ENCODE data around the gene CATSPERB.

CATSPERB gene

DNA sequence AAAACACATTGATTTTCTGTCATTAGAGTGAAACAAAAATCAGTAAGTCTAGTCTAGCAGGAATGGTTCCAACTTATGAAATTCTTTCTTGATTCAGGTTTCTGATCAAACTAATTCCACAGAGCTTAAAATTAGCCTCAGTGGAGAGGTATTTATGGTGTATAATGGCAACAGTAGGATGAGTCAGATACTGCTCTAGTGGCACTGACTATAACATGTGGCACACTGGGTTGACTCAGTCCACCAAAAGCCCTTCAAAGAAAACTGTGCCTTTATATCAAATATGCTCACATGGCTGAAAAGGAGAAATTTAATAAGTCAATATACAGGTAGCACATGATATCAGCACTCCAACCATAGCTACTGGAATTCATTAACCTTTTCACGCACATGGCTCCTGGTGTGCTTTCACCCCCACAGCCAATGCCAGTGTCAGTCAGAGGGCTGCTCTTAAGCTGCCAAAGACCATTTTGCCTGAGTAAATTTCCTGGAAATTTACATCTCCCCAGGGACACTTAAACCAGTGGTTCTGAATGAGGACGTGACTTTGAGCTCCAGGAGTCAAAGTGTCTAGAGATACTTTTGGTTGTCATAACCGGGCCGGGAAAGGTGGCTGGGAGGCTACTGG, 21.7 kb upstream of the CATSPERB start:
- whole genome bisulfite sequencing = 62% methylated on average over 4 of the region's 4 CpGs

GRCh38 chr14:91752961-91753360, 21.1 kb upstream of the CATSPERB start:
- Histone ChIP-seq H3K27me3 (ENCODE audit: control insufficient read depth in 1 of 2, insufficient read depth in 1 of 2, low read length in 2 of 2) (no peaks in the 10 kb centered on the region), H2BK120ac (ENCODE audit: low read depth, low read length) (no peak overlapping the region), H3K9me3 (ENCODE audit: control insufficient read depth, low read length) (no peaks in the 10 kb centered on the region), H3K18ac (ENCODE audit: low read depth in 1 of 2, low read length in 2 of 2) (no peak overlapping the region), H3K23ac (ENCODE audit: low read length in 2 of 2) (no peak overlapping the region), H3K4me1 (ENCODE audit: control insufficient read depth, insufficient read depth, low read depth, low read length) (no peaks in the 10 kb centered on the region), H2AK5ac (ENCODE audit: low read length, severe bottlenecking) (no peak overlapping the region), H2BK12ac (ENCODE audit: low read length in 2 of 2) (no peak overlapping the region), H3K27ac (ENCODE audit: low read length, poor library complexity, severe bottlenecking) (no peak overlapping the region), H2BK5ac (ENCODE audit: low read depth, low read length, poor library complexity, severe bottlenecking) (no peak overlapping the region), H2AFZ (ENCODE audit: low read depth, low read length) (no peak overlapping the region), H4K91ac (ENCODE audit: low read length) (no peak overlapping the region), H3K4me2 (ENCODE audit: low read length, poor library complexity, severe bottlenecking) (no peak overlapping the region), H3K79me1 (replicated peaks; ENCODE audit: low read length, poor library complexity, severe bottlenecking) (no peaks in the 10 kb centered on the region), H3K9ac (ENCODE audit: low read length) (no peak overlapping the region), H2BK15ac (ENCODE audit: low read depth, poor library complexity, severe bottlenecking) (no peak overlapping the region), H3K14ac (ENCODE audit: low read length in 2 of 2) (no peak overlapping the region), H4K8ac (ENCODE audit: low read length) (no peak overlapping the region), H3K36me3 (ENCODE audit: control insufficient read depth in 1 of 2, insufficient read depth in 2 of 2, low read depth in 1 of 2, low read length in 2 of 2) (no peaks in the 10 kb centered on the region), H3K4ac (ENCODE audit: low read depth in 1 of 2, low read length in 2 of 2) (no peak overlapping the region), H3K4me3 (ENCODE audit: insufficient read depth in 1 of 2, low read depth in 1 of 2, low read length in 2 of 2) (no peak overlapping the region)
- DNase-seq = no peak
- WGBS = 63% methylated on average over 1 of the region's 1 CpG

More for the DNA sequence above, 21.7 kb upstream of the CATSPERB start:
- H2BK120ac ChIP-seq (ENCODE audit: low read depth, low read length) = no peak overlapping the region
- no peaks in the 10 kb centered on the region for H3K36me3 ChIP-seq (ENCODE audit: control insufficient read depth in 1 of 2, insufficient read depth in 2 of 2, low read depth in 1 of 2, low read length in 2 of 2)
- no peak overlapping the region for H3K18ac ChIP-seq (ENCODE audit: low read depth in 1 of 2, low read length in 2 of 2)
- no peaks in the 10 kb centered on the region for H3K27me3 ChIP-seq (ENCODE audit: control insufficient read depth in 1 of 2, insufficient read depth in 1 of 2, low read length in 2 of 2)
- H3K23ac ChIP-seq (ENCODE audit: low read length in 2 of 2) = no peak overlapping the region
- H3K9me3 ChIP-seq (ENCODE audit: control insufficient read depth, low read length) = no peaks in the 10 kb centered on the region
- H2AFZ ChIP-seq (ENCODE audit: low read depth, low read length) = no peak overlapping the region
- no peaks in the 10 kb centered on the region for H3K79me1 ChIP-seq (replicated peaks; ENCODE audit: low read length, poor library complexity, severe bottlenecking)
- H3K27ac ChIP-seq (ENCODE audit: low read length, poor library complexity, severe bottlenecking) = no peak overlapping the region
- no peak overlapping the region for H3K9ac ChIP-seq (ENCODE audit: low read length)
- no peak overlapping the region for H2AK5ac ChIP-seq (ENCODE audit: low read length, severe bottlenecking)
- no peak overlapping the region for H4K8ac ChIP-seq (ENCODE audit: low read length)
- H3K14ac ChIP-seq (ENCODE audit: low read length in 2 of 2) = no peak overlapping the region
- DNase-seq = no peak
- H2BK5ac ChIP-seq (ENCODE audit: low read depth, low read length, poor library complexity, severe bottlenecking) = no peak overlapping the region
- no peak overlapping the region for H3K4ac ChIP-seq (ENCODE audit: low read depth in 1 of 2, low read length in 2 of 2)
- no peak overlapping the region for H3K4me2 ChIP-seq (ENCODE audit: low read length, poor library complexity, severe bottlenecking)
- no peak overlapping the region for H4K91ac ChIP-seq (ENCODE audit: low read length)
- H3K4me3 ChIP-seq (ENCODE audit: insufficient read depth in 1 of 2, low read depth in 1 of 2, low read length in 2 of 2) = no peak overlapping the region
- no peak overlapping the region for H2BK15ac ChIP-seq (ENCODE audit: low read depth, poor library complexity, severe bottlenecking)
- H3K4me1 ChIP-seq (ENCODE audit: control insufficient read depth, insufficient read depth, low read depth, low read length) = no peaks in the 10 kb centered on the region
- no peak overlapping the region for H2BK12ac ChIP-seq (ENCODE audit: low read length in 2 of 2)

GRCh38 chr14:91751719-91752118, 19.8 kb upstream of the CATSPERB start:
- Histone ChIP-seq H3K9me3 (ENCODE audit: control insufficient read depth, low read length) (no peaks in the 10 kb centered on the region), H3K4me1 (ENCODE audit: control insufficient read depth, insufficient read depth, low read depth, low read length) (no peaks in the 10 kb centered on the region), H3K79me1 (replicated peaks; ENCODE audit: low read length, poor library complexity, severe bottlenecking) (no peaks in the 10 kb centered on the region), H2BK120ac (ENCODE audit: low read depth, low read length) (no peak overlapping the region), H2BK5ac (ENCODE audit: low read depth, low read length, poor library complexity, severe bottlenecking) (no peak overlapping the region), H3K36me3 (ENCODE audit: control insufficient read depth in 1 of 2, insufficient read depth in 2 of 2, low read depth in 1 of 2, low read length in 2 of 2) (no peaks in the 10 kb centered on the region), H4K8ac (ENCODE audit: low read length) (no peak overlapping the region), H3K4me2 (ENCODE audit: low read length, poor library complexity, severe bottlenecking) (no peak overlapping the region), H3K27ac (ENCODE audit: low read length, poor library complexity, severe bottlenecking) (no peak overlapping the region), H2AFZ (ENCODE audit: low read depth, low read length) (no peak overlapping the region), H3K14ac (ENCODE audit: low read length in 2 of 2) (no peak overlapping the region), H3K4me3 (ENCODE audit: insufficient read depth in 1 of 2, low read depth in 1 of 2, low read length in 2 of 2) (no peak overlapping the region), H3K9ac (ENCODE audit: low read length) (no peak overlapping the region), H2BK15ac (ENCODE audit: low read depth, poor library complexity, severe bottlenecking) (no peak overlapping the region), H3K4ac (ENCODE audit: low read depth in 1 of 2, low read length in 2 of 2) (no peak overlapping the region), H2BK12ac (ENCODE audit: low read length in 2 of 2) (no peak overlapping the region), H2AK5ac (ENCODE audit: low read length, severe bottlenecking) (no peak overlapping the region), H4K91ac (ENCODE audit: low read length) (no peak overlapping the region), H3K18ac (ENCODE audit: low read depth in 1 of 2, low read length in 2 of 2) (no peak overlapping the region), H3K23ac (ENCODE audit: low read length in 2 of 2) (no peak overlapping the region), H3K27me3 (ENCODE audit: control insufficient read depth in 1 of 2, insufficient read depth in 1 of 2, low read length in 2 of 2) (no peaks in the 10 kb centered on the region)
- 66% methylated on average over 2 of the region's 2 CpGs for WGBS
- no peak for DNase-seq

DNA sequence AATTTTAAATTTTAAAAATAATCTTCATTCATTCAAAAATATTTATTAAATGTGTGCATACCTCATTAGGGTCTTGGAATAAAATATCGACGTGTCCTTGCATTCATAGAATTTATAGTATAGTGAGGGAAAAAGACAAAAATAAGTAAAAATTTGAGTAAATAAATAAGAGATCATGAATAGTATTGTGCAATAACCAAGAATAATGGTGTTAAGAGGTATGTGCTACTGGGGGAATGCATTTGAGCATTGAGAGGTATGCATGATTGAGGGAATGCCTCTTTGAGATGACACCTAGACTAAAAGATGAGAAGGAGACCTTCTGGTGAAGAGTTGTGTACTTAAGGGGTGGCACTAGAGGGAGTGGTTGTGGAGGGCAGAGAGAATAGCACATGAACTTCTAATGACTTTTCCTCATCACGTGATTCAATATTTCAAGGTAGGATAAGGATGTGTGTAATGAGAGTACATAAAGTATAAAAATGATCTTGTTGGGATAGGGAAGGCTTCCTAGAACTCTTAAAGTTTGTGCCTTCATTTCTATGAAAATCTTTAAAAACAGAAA, 18.8 kb upstream of the CATSPERB start:
- no peak overlapping the region for H2BK12ac ChIP-seq (ENCODE audit: low read length in 2 of 2)
- WGBS = 89% methylated on average over 3 of the region's 3 CpGs

More for the DNA sequence above, 18.8 kb upstream of the CATSPERB start:
- no peak overlapping the region for H2AFZ ChIP-seq (ENCODE audit: low read depth, low read length)
- no peaks in the 10 kb centered on the region for H3K36me3 ChIP-seq (ENCODE audit: control insufficient read depth in 1 of 2, insufficient read depth in 2 of 2, low read depth in 1 of 2, low read length in 2 of 2)
- no peak overlapping the region for H3K14ac ChIP-seq (ENCODE audit: low read length in 2 of 2)
- no peak overlapping the region for H2AK5ac ChIP-seq (ENCODE audit: low read length, severe bottlenecking)
- H4K8ac ChIP-seq (ENCODE audit: low read length) = no peak overlapping the region
- H2BK120ac ChIP-seq (ENCODE audit: low read depth, low read length) = no peak overlapping the region
- H3K9me3 ChIP-seq (ENCODE audit: control insufficient read depth, low read length) = no peaks in the 10 kb centered on the region
- H2BK15ac ChIP-seq (ENCODE audit: low read depth, poor library complexity, severe bottlenecking) = no peak overlapping the region
- H3K27ac ChIP-seq (ENCODE audit: low read length, poor library complexity, severe bottlenecking) = no peak overlapping the region
- H3K23ac ChIP-seq (ENCODE audit: low read length in 2 of 2) = no peak overlapping the region
- H3K4me1 ChIP-seq (ENCODE audit: control insufficient read depth, insufficient read depth, low read depth, low read length) = no peaks in the 10 kb centered on the region
- H3K18ac ChIP-seq (ENCODE audit: low read depth in 1 of 2, low read length in 2 of 2) = no peak overlapping the region
- no peak overlapping the region for H3K9ac ChIP-seq (ENCODE audit: low read length)
- H3K27me3 ChIP-seq (ENCODE audit: control insufficient read depth in 1 of 2, insufficient read depth in 1 of 2, low read length in 2 of 2) = no peaks in the 10 kb centered on the region
- H3K79me1 ChIP-seq (replicated peaks; ENCODE audit: low read length, poor library complexity, severe bottlenecking) = no peaks in the 10 kb centered on the region
- DNase-seq = no peak
- no peak overlapping the region for H3K4ac ChIP-seq (ENCODE audit: low read depth in 1 of 2, low read length in 2 of 2)
- no peak overlapping the region for H2BK5ac ChIP-seq (ENCODE audit: low read depth, low read length, poor library complexity, severe bottlenecking)
- no peak overlapping the region for H3K4me2 ChIP-seq (ENCODE audit: low read length, poor library complexity, severe bottlenecking)
- no peak overlapping the region for H4K91ac ChIP-seq (ENCODE audit: low read length)
- no peak overlapping the region for H3K4me3 ChIP-seq (ENCODE audit: insufficient read depth in 1 of 2, low read depth in 1 of 2, low read length in 2 of 2)
